Measurements from ENCODE around the gene ZNF628.
A peak's percentile ranks its signal among the peaks of the same experiment; 100 is the strongest.
"Not testable (repeated sequence)": the region's sequence is repeated elsewhere in the genome, so short reads cannot be mapped to it uniquely, and the experiment has no call there.

ZNF628 gene

DNA sequence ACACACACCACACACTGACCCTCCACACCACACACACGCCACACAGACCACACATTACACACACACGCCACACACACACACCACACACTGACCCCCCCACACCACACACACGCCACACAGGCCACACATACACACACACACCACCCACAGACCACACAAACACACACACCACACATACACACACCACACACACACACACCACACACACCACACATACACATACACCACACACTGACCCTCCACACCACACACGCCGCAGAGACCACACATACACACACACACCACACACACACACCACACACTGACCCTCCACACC, 28.3 kb upstream of the ZNF628 start:
- Histone ChIP-seq H3K4me1 (ENCODE audit: control insufficient read depth, insufficient read depth, low read length, poor library complexity, severe bottlenecking) (peaks cover 13% of the 10 kb centered on the region), H3K27me3 (replicated peaks; ENCODE audit: control insufficient read depth, insufficient read depth, low read length, poor library complexity, severe bottlenecking) (peaks cover 39% of the 10 kb centered on the region)
- H3K4me3 ChIP-seq (ENCODE audit: insufficient read depth, low read depth, low read length, poor library complexity, severe bottlenecking); H3K36me3 ChIP-seq (ENCODE audit: control insufficient read depth, insufficient read depth, low read length); DNase-seq; H3K27ac ChIP-seq (ENCODE audit: insufficient read depth, low read length, poor library complexity, severe bottlenecking); H3K9me3 ChIP-seq (ENCODE audit: control insufficient read depth, low read length): not testable (repeated sequence)

GRCh38 chr19:55449469-55449868, 26.9 kb upstream of the ZNF628 start:
- H3K4me1 ChIP-seq (ENCODE audit: control insufficient read depth, insufficient read depth, low read length, poor library complexity, severe bottlenecking), result peaks cover 13% of the 10 kb centered on the region
- H3K4me3 ChIP-seq (ENCODE audit: insufficient read depth, low read depth, low read length, poor library complexity, severe bottlenecking), result no peak overlapping the region
- peaks cover 25% of the 10 kb centered on the region for H3K27me3 ChIP-seq (replicated peaks; ENCODE audit: control insufficient read depth, insufficient read depth, low read length, poor library complexity, severe bottlenecking)

DNA sequence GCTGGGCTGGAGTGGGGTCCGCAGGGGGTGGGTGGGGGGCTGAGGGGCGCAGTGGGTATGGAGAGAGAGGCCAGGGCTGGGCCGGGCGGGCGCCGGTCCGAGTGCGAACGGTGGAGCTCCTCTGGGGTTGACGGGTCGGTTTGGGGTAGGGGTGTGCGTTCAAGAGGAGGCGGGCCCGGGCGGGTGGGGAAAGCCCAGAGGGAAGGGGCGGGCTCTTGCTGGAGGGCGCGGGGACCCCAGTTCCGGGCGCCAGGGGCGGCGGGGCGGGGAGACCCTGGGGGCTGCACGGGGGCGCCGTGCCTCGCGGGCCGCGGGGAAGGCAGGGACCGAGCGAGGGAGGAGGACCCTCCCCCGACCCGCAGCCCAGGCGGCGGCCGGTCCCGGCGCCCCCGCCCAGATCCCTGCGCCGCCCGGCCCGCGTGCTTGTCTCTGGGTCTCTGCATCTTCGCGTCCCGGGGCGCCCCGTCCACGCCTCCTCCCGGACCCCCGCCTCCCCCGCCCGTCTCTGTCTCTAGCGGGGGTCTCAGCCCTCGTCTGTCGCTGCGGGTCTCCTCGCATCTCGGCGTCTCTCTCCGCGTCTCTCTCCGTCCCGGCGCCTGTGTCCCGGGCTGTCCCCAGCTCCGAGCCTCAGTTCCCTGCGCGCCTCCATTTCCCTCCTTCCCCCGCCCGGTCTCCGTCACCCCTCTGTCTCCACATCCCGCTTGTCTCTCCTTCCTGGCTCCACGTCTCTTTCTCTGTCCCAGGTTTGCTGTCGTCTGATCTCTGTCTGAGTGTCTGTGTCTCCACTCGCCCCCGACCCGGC, 25.1 kb upstream of the ZNF628 start:
- peaks cover 25% of the 10 kb centered on the region for H3K27me3 ChIP-seq (replicated peaks; ENCODE audit: control insufficient read depth, insufficient read depth, low read length, poor library complexity, severe bottlenecking)
- no peak for DNase-seq
- H3K36me3 ChIP-seq (ENCODE audit: control insufficient read depth, insufficient read depth, low read length), result no peaks in the 10 kb centered on the region

More at GRCh38 chr19:55449469-55449868, 26.9 kb upstream of the ZNF628 start:
- no peak for DNase-seq
- H3K36me3 ChIP-seq (ENCODE audit: control insufficient read depth, insufficient read depth, low read length), result no peaks in the 10 kb centered on the region
- no peaks in the 10 kb centered on the region for H3K9me3 ChIP-seq (ENCODE audit: control insufficient read depth, low read length)
- no peak overlapping the region for H3K27ac ChIP-seq (ENCODE audit: insufficient read depth, low read length, poor library complexity, severe bottlenecking)

GRCh38 chr19:55451965-55452748, 24.3 kb upstream of the ZNF628 start:
- Histone ChIP-seq H3K4me1 (ENCODE audit: control insufficient read depth, insufficient read depth, low read length, poor library complexity, severe bottlenecking) (peaks cover 13% of the 10 kb centered on the region), H3K36me3 (ENCODE audit: control insufficient read depth, insufficient read depth, low read length) (no peaks in the 10 kb centered on the region), H3K4me3 (ENCODE audit: insufficient read depth, low read depth, low read length, poor library complexity, severe bottlenecking) (peak overlapping the region; percentile 33), H3K27me3 (replicated peaks; ENCODE audit: control insufficient read depth, insufficient read depth, low read length, poor library complexity, severe bottlenecking) (peaks cover 25% of the 10 kb centered on the region), H3K27ac (ENCODE audit: insufficient read depth, low read length, poor library complexity, severe bottlenecking) (no peak overlapping the region), H3K9me3 (ENCODE audit: control insufficient read depth, low read length) (no peaks in the 10 kb centered on the region)
- DNase-seq, result no peak

More for the DNA sequence above, 25.1 kb upstream of the ZNF628 start:
- H3K4me3 ChIP-seq (ENCODE audit: insufficient read depth, low read depth, low read length, poor library complexity, severe bottlenecking), result no peak overlapping the region
- no peaks in the 10 kb centered on the region for H3K9me3 ChIP-seq (ENCODE audit: control insufficient read depth, low read length)
- H3K27ac ChIP-seq (ENCODE audit: insufficient read depth, low read length, poor library complexity, severe bottlenecking), result no peak overlapping the region
- H3K4me1 ChIP-seq (ENCODE audit: control insufficient read depth, insufficient read depth, low read length, poor library complexity, severe bottlenecking), result peaks cover 13% of the 10 kb centered on the region

- no peak for DNase-seq
- H3K4me1 ChIP-seq (ENCODE audit: control insufficient read depth, insufficient read depth, low read length, poor library complexity, severe bottlenecking), result peaks cover 13% of the 10 kb centered on the region
Measured at GRCh38 chr19:55452749-55453346, 23.6 kb upstream of the ZNF628 start.

GRCh38 chr19:55453511-55454260, 22.7 kb upstream of the ZNF628 start:
- DNase-seq, result no peak
- peaks cover 13% of the 10 kb centered on the region for H3K4me1 ChIP-seq (ENCODE audit: control insufficient read depth, insufficient read depth, low read length, poor library complexity, severe bottlenecking)
- no peak overlapping the region for H3K27ac ChIP-seq (ENCODE audit: insufficient read depth, low read length, poor library complexity, severe bottlenecking)
- no peaks in the 10 kb centered on the region for H3K36me3 ChIP-seq (ENCODE audit: control insufficient read depth, insufficient read depth, low read length)
- H3K9me3 ChIP-seq (ENCODE audit: control insufficient read depth, low read length), result no peaks in the 10 kb centered on the region
- H3K27me3 ChIP-seq (replicated peaks; ENCODE audit: control insufficient read depth, insufficient read depth, low read length, poor library complexity, severe bottlenecking), result peaks cover 25% of the 10 kb centered on the region
- no peak overlapping the region for H3K4me3 ChIP-seq (ENCODE audit: insufficient read depth, low read depth, low read length, poor library complexity, severe bottlenecking)

More at GRCh38 chr19:55452749-55453346, 23.6 kb upstream of the ZNF628 start:
- H3K9me3 ChIP-seq (ENCODE audit: control insufficient read depth, low read length), result no peaks in the 10 kb centered on the region
- H3K36me3 ChIP-seq (ENCODE audit: control insufficient read depth, insufficient read depth, low read length), result no peaks in the 10 kb centered on the region
- H3K27me3 ChIP-seq (replicated peaks; ENCODE audit: control insufficient read depth, insufficient read depth, low read length, poor library complexity, severe bottlenecking), result peaks cover 25% of the 10 kb centered on the region
- no peak overlapping the region for H3K4me3 ChIP-seq (ENCODE audit: insufficient read depth, low read depth, low read length, poor library complexity, severe bottlenecking)
- no peak overlapping the region for H3K27ac ChIP-seq (ENCODE audit: insufficient read depth, low read length, poor library complexity, severe bottlenecking)

- Histone ChIP-seq H3K36me3 (ENCODE audit: control insufficient read depth, insufficient read depth, low read length) (no peaks in the 10 kb centered on the region), H3K4me1 (ENCODE audit: control insufficient read depth, insufficient read depth, low read length, poor library complexity, severe bottlenecking) (peaks cover 13% of the 10 kb centered on the region), H3K27ac (ENCODE audit: insufficient read depth, low read length, poor library complexity, severe bottlenecking) (no peak overlapping the region), H3K27me3 (replicated peaks; ENCODE audit: control insufficient read depth, insufficient read depth, low read length, poor library complexity, severe bottlenecking) (peaks cover 22% of the 10 kb centered on the region), H3K4me3 (ENCODE audit: insufficient read depth, low read depth, low read length, poor library complexity, severe bottlenecking) (no peak overlapping the region), H3K9me3 (ENCODE audit: control insufficient read depth, low read length) (no peaks in the 10 kb centered on the region)
- DNase-seq, result no peak
Measured at GRCh38 chr19:55454787-55455243, 21.6 kb upstream of the ZNF628 start.

- DNase-seq, result no peak
- no peaks in the 10 kb centered on the region for H3K36me3 ChIP-seq (ENCODE audit: control insufficient read depth, insufficient read depth, low read length)
- peaks cover 15% of the 10 kb centered on the region for H3K4me1 ChIP-seq (ENCODE audit: control insufficient read depth, insufficient read depth, low read length, poor library complexity, severe bottlenecking)
- peaks cover 15% of the 10 kb centered on the region for H3K27me3 ChIP-seq (replicated peaks; ENCODE audit: control insufficient read depth, insufficient read depth, low read length, poor library complexity, severe bottlenecking)
- no peak overlapping the region for H3K27ac ChIP-seq (ENCODE audit: insufficient read depth, low read length, poor library complexity, severe bottlenecking)
- H3K9me3 ChIP-seq (ENCODE audit: control insufficient read depth, low read length), result no peaks in the 10 kb centered on the region
- no peak overlapping the region for H3K4me3 ChIP-seq (ENCODE audit: insufficient read depth, low read depth, low read length, poor library complexity, severe bottlenecking)
Measured at GRCh38 chr19:55455576-55456235, 20.7 kb upstream of the ZNF628 start.

- Histone ChIP-seq H3K27me3 (replicated peaks; ENCODE audit: control insufficient read depth, insufficient read depth, low read length, poor library complexity, severe bottlenecking) (peaks cover 12% of the 10 kb centered on the region), H3K4me3 (ENCODE audit: insufficient read depth, low read depth, low read length, poor library complexity, severe bottlenecking) (no peak overlapping the region), H3K27ac (ENCODE audit: insufficient read depth, low read length, poor library complexity, severe bottlenecking) (no peak overlapping the region), H3K36me3 (ENCODE audit: control insufficient read depth, insufficient read depth, low read length) (no peaks in the 10 kb centered on the region), H3K9me3 (ENCODE audit: control insufficient read depth, low read length) (no peaks in the 10 kb centered on the region), H3K4me1 (ENCODE audit: control insufficient read depth, insufficient read depth, low read length, poor library complexity, severe bottlenecking) (peaks cover 20% of the 10 kb centered on the region)
- DNase-seq, result no peak
Measured at GRCh38 chr19:55456347-55456746, 20.1 kb upstream of the ZNF628 start.

All from effector memory CD4-positive, alpha-beta T cell (primary cell).